PC-3 (cell line): ENCODE measurements around the gene DENND11.

ENCODE experiments used
- CTCF ChIP-seq: fragments of 300-600 bp; sonication (generic); conservative IDR thresholded peaks from 2 replicates; pipeline ENCODE4 v1.5.1; 2017; ENCODE audit warnings: antibody characterized with exemption, low read depth, mild to moderate bottlenecking, low read length
- EZH2 ChIP-seq: fragments of 300-600 bp; sonication (generic); IDR thresholded peaks from one replicate; pipeline ENCODE4 v1.6.1; 2017; ENCODE audit warnings: antibody characterized with exemption, mild to moderate bottlenecking, low read length; ENCODE audit not compliant: unreplicated experiment
- EZH2phosphoT487 ChIP-seq: fragments of 300-600 bp; sonication (generic); IDR thresholded peaks from 2 replicates; pipeline ENCODE4 v1.6.1; 2018; ENCODE audit warnings: mild to moderate bottlenecking, antibody characterized with exemption, low read length, borderline replicate concordance

GRCh38 chr7:141665208-141666035 is 36.5 kb downstream of the DENND11 start:
- TF ChIP-seq CTCF (no peak), EZH2 (no peak), EZH2phosphoT487 (no peak)
